ENCODE measurements around the gene GRM4.

DNA sequence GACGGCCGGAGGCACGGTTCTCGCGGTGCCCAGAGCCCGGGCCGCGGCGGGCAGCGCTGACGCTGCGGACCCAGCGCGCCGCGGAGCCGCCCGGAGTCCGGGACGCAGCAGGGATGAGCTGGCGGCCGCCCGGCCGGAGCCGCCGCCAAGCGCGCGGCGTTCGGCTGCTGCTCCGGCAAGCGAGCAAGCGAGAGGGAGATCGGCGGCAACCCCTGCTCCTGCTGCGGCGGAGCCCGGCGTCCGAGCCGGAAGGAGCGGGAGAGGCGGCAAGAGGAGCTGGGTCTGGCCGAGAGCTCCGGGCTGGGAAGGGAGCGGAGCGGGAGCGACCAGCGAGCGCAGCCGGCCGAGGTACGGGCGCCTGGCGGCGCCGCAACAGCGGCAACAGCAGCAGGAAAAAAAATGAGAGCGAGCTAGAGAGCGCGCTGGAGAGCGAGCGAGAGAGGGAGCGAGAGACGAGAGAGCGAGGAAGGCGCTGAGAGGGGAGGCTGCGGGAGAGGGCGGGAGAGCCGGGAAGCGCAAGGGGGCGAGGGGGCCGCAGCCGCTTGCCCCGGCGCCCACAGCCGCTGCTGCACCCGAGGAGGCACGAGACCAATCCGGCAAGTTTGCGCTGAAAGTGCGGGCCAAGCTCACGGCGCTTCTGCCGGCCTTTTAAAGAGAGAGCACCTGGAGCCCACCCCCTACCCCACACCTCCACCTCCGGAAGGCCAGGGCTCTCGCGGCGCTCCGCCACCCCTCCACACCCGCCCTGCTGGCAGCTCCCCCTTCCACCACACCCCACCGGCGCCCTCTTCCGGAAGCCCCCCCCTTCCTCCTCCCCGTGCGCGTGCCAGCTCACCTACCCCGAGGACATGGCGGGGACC lies 496 bp downstream of the GRM4 start:
- TF ChIP-seq EP300 (IDR thresholded peaks at IDR 0.05) (no peak), POLR2AphosphoS5 (IDR thresholded peaks at IDR 0.05) (no peak)
- TF ChIP-seq, protein P1, sequence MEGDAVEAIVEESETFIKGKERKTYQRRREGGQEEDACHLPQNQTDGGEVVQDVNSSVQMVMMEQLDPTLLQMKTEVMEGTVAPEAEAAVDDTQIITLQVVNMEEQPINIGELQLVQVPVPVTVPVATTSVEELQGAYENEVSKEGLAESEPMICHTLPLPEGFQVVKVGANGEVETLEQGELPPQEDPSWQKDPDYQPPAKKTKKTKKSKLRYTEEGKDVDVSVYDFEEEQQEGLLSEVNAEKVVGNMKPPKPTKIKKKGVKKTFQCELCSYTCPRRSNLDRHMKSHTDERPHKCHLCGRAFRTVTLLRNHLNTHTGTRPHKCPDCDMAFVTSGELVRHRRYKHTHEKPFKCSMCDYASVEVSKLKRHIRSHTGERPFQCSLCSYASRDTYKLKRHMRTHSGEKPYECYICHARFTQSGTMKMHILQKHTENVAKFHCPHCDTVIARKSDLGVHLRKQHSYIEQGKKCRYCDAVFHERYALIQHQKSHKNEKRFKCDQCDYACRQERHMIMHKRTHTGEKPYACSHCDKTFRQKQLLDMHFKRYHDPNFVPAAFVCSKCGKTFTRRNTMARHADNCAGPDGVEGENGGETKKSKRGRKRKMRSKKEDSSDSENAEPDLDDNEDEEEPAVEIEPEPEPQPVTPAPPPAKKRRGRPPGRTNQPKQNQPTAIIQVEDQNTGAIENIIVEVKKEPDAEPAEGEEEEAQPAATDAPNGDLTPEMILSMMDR (IDR thresholded peaks at IDR 0.05): no peak

All from upper lobe of left lung (tissue), 4 donors.